ENCODE measurements around the gene CDADC1. TPM values are rescaled to one million over a fixed set of nuclear protein-coding genes. Genes with fewer than 3 reads are reported as not detected.
"Not testable (repeated sequence)": the region's sequence is repeated elsewhere in the genome, so short reads cannot be mapped to it uniquely, and the experiment has no call there.

The CDADC1 gene
- total RNA-seq, 1 experiment from 2014 or later = 17.6 TPM

DNA sequence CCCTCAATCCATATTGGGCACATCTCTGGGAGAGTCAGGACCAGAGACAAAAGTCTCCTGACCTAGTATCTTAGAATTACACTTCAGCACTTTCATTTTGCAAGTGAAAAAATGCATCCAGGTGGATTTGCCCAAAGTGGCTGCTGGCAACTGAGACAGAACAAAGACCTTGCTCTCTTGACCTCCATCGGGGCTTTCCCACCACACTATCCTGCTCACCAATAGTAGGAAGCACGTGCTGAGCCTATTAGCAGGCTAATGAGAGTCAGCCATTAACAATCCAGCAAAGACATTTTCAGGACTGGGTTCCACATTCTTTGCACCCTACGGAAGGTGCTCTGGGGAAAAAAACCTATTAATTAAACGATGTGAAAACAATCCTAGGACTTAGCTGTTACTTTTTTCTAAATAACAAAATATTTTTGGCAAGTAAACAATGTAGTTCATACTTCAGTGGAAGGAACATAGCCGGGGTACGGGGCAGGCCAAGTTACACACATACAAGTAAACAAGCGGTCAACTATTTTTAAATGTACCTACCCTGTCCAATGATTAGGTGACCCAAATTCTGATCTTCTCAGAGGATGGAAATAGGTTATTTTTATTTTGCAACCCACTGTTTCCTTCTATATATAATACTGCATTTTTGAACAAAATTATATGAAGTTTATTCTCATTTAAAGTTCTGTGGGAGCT, 78.6 kb downstream of the CDADC1 start:
- CTCF ChIA-PET = no interaction called here
- POLR2A ChIA-PET (ENCODE audit: unreplicated experiment) = no interaction called here
- intact Hi-C loops (cut with micrococcal nuclease) = no loop called here

DNA sequence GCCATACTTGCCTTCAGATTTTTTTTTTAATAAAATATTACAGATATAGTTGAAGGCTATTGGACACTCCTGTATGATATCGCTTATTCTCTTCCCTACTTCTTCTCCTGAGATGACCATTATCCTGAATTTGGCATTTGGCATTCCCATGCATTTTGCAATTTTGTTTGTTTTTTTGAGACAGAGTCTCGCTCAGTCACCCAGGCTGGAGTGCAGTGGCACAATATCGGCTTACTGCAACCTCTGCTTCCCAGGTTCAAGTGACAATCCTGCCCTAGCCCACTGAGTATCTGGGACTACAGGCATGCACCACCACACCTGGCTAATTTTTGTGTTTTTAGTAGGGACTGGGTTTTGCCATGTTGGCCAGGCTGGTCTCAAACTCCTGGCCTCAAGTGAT, 79.4 kb downstream of the CDADC1 start:
- POLR2A ChIA-PET (ENCODE audit: unreplicated experiment); H3K27ac ChIP-seq (ENCODE audit: low read length): not testable (repeated sequence)

More for the DNA sequence above, 78.6 kb downstream of the CDADC1 start:
- DNase-seq (no peak), ATAC-seq (no peak)
- Histone ChIP-seq H4K20me1 (ENCODE audit: low read length) (no peaks in the 10 kb centered on the region), H3K9me2 (replicated peaks; ENCODE audit: low read length) (no peaks in the 10 kb centered on the region), H3K9ac (ENCODE audit: low read length) (no peak overlapping the region), H3K9me3 (ENCODE audit: low read length) (no peaks in the 10 kb centered on the region), H3K79me2 (ENCODE audit: low read length) (no peaks in the 10 kb centered on the region), H3F3A (ENCODE audit: low read length, unreplicated experiment) (no peaks in the 10 kb centered on the region), H3K36me3 (ENCODE audit: low read depth, low read length) (no peaks in the 10 kb centered on the region), H2AFZ (ENCODE audit: low read length) (no peak overlapping the region), H3K27ac (ENCODE audit: low read length) (no peak overlapping the region), H3K4me2 (ENCODE audit: low read length) (no peak overlapping the region), H3K4me3 (ENCODE audit: low read length) (no peak overlapping the region), H3K27me3 (ENCODE audit: low read length) (no peaks in the 10 kb centered on the region), H3K4me1 (ENCODE audit: insufficient read depth, low read length) (no peaks in the 10 kb centered on the region)
- TF ChIP-seq EZH2phosphoT487 (IDR thresholded peaks at IDR 0.05; ENCODE audit: borderline replicate concordance, low read length) (no peak), EZH2 (IDR thresholded peaks at IDR 0.05; ENCODE audit: low read length, unreplicated experiment) (no peak)
- TF ChIP-seq, protein P1, sequence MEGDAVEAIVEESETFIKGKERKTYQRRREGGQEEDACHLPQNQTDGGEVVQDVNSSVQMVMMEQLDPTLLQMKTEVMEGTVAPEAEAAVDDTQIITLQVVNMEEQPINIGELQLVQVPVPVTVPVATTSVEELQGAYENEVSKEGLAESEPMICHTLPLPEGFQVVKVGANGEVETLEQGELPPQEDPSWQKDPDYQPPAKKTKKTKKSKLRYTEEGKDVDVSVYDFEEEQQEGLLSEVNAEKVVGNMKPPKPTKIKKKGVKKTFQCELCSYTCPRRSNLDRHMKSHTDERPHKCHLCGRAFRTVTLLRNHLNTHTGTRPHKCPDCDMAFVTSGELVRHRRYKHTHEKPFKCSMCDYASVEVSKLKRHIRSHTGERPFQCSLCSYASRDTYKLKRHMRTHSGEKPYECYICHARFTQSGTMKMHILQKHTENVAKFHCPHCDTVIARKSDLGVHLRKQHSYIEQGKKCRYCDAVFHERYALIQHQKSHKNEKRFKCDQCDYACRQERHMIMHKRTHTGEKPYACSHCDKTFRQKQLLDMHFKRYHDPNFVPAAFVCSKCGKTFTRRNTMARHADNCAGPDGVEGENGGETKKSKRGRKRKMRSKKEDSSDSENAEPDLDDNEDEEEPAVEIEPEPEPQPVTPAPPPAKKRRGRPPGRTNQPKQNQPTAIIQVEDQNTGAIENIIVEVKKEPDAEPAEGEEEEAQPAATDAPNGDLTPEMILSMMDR (conservative IDR thresholded peaks at IDR 0.05; ENCODE audit: low read depth, low read length) = no peak
- no TSS peak for BruUV-seq (replicated peaks)

DNA sequence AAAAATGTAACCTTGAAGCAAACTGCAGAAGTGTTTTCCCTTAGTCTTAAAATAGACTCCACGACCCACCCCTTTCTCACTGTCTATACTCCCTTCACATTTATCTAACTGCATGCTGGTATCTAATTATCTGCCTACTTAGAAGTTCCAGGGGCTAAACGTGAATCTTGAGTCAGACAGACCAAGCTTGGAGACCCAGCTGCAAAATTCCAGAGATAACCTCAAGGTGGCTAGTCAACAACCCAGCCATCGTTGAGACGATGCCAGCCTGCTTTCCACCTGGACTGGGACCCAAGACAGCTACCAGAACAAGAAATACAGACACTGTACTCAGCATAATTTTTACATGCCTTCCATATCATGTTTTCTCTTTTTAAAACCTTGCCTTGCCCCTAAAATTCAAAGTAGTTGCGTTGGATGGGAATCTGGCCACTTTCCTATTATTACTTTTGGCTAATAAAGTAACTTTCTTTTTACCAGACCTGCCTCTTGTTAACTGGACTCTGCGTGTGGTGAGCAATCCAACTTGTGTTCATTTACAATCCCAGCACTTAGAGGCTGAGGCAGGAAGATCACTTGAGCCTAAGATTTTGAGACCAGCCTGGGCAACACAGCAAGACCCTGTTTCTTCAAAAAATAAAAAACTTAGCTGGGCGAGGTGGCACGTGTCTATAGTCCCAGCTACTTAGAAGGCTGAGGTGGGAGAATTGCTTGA, 82.3 kb downstream of the CDADC1 start:
- H2AFZ ChIP-seq (ENCODE audit: low read length) = no peak overlapping the region
- no peaks in the 10 kb centered on the region for H4K20me1 ChIP-seq (ENCODE audit: low read length)
- H3K9ac ChIP-seq (ENCODE audit: low read length) = no peak overlapping the region
- intact Hi-C loops (cut with micrococcal nuclease) = no loop called here
- CTCF ChIA-PET = no interaction called here
- H3K4me3 ChIP-seq (ENCODE audit: low read length) = no peak overlapping the region
- BruUV-seq (replicated peaks) = no TSS peak
- DNase-seq (no peak), ATAC-seq (no peak)
- TF ChIP-seq, protein P1 (conservative IDR thresholded peaks at IDR 0.05; ENCODE audit: low read depth, low read length) = no peak
- no peaks in the 10 kb centered on the region for H3F3A ChIP-seq (ENCODE audit: low read length, unreplicated experiment)
- H3K79me2 ChIP-seq (ENCODE audit: low read length) = no peaks in the 10 kb centered on the region
- no peaks in the 10 kb centered on the region for H3K9me2 ChIP-seq (replicated peaks; ENCODE audit: low read length)
- no peaks in the 10 kb centered on the region for H3K27me3 ChIP-seq (ENCODE audit: low read length)
- POLR2A ChIA-PET (ENCODE audit: unreplicated experiment) = no interaction called here
- H3K4me2 ChIP-seq (ENCODE audit: low read length) = no peak overlapping the region
- no peaks in the 10 kb centered on the region for H3K4me1 ChIP-seq (ENCODE audit: insufficient read depth, low read length)
- H3K36me3 ChIP-seq (ENCODE audit: low read depth, low read length) = no peaks in the 10 kb centered on the region
- no peak overlapping the region for H3K27ac ChIP-seq (ENCODE audit: low read length)
- no peaks in the 10 kb centered on the region for H3K9me3 ChIP-seq (ENCODE audit: low read length)

More for the DNA sequence above, 79.4 kb downstream of the CDADC1 start:
- H3K4me2 ChIP-seq (ENCODE audit: low read length); H3K9ac ChIP-seq (ENCODE audit: low read length); H3K36me3 ChIP-seq (ENCODE audit: low read depth, low read length); H3F3A ChIP-seq (ENCODE audit: low read length, unreplicated experiment); H3K27me3 ChIP-seq (ENCODE audit: low read length); BruUV-seq (replicated peaks); H3K4me1 ChIP-seq (ENCODE audit: insufficient read depth, low read length); DNase-seq; H3K79me2 ChIP-seq (ENCODE audit: low read length); ATAC-seq; CTCF ChIA-PET; H4K20me1 ChIP-seq (ENCODE audit: low read length); H3K4me3 ChIP-seq (ENCODE audit: low read length); intact Hi-C loops (cut with micrococcal nuclease); H2AFZ ChIP-seq (ENCODE audit: low read length); H3K9me3 ChIP-seq (ENCODE audit: low read length); H3K9me2 ChIP-seq (replicated peaks; ENCODE audit: low read length): not testable (repeated sequence)

All from PC-3 (cell line).